GM19023 (cell line): ENCODE data around the gene ENO4.

Experiments used
- ATAC-seq: cut with Tn5 transposase; IDR thresholded peaks from one replicate; pipeline ENCODE4 v1.9.1; 2021; ENCODE audit warnings: mild to moderate bottlenecking, moderate library complexity; ENCODE audit not compliant: unreplicated experiment

ENO4 gene

GRCh38 chr10:116910910-116911309 is 61.6 kb downstream of the ENO4 start:
- ATAC-seq = no peak

DNA sequence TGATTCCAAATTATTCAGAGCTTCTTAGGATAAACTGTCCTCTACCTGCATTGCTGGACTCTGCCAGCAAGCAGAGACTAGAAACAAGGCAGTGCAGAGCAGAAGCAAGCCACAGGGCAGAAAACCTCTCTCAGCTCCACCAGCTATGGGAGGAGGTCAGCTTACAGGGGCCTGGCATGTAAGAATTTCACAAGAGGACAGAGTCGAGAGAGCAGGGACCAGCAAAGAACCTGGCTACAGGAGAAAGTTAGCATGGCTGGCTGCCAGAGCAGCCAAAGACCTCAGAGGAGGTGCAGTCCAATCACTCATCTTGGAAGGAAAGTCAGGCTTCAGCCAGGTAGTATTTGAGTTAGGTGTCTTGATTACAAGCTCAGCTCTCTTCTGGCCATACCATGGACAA is 62.9 kb downstream of the ENO4 start:
- ATAC-seq = no peak

DNA sequence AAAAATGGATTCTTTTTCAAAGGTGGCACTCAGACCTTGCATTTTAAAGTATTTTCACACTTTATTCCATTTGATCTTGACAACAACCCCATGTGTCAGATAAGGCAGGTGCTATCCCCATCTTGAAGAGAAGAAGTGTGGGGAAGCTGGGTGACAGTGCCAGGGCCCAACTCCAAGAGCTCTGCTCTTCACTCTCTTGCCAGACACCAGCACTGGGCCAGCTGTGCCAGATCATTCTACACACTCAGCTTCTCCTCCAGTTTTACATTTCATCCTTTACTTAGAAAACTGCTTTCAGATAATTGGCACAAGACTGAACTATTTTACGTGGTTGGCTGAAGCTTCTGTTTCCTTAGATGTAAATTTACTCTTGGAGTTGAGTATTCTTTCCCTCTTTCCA is 64.4 kb downstream of the ENO4 start:
- no peak for ATAC-seq

GRCh38 chr10:116915340-116915739 is 66.0 kb downstream of the ENO4 start:
- no peak for ATAC-seq

DNA sequence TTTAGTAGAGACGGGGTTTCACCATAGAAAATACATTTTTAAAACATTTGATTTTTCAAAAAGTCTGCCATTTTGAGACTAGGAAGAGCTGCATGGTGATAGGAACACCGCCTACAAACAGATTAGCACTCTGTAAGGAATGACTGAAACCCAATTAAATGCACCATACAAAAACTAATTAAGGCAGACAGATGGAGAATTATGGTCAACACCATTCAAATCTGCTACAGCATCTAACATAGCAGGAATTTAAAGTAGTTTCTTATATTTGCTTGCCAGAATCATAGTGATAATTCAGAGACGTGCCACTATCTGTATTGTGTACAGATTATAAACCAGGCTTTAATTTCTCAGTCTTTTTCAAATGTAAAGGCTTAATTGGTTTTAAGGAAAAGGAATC is 68.2 kb downstream of the ENO4 start:
- no peak for ATAC-seq

DNA sequence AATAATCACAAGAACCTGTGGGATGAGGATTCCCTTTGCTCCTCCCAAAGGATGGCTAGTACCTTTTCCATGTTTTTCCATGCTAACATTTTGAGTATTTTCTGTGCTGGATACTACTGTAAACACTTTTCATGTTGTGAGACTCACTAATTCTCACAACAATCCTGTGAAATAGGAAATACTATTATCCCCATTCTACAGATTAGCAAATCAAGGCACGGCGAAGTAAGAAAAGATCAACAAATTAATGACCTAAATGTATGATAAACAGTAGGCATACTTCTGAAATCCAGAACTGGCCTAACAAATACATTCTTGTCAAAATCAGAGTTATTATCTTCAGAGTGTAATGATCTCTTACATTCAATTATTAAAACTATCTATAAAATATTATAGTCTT is 69.3 kb downstream of the ENO4 start:
- no peak for ATAC-seq

DNA sequence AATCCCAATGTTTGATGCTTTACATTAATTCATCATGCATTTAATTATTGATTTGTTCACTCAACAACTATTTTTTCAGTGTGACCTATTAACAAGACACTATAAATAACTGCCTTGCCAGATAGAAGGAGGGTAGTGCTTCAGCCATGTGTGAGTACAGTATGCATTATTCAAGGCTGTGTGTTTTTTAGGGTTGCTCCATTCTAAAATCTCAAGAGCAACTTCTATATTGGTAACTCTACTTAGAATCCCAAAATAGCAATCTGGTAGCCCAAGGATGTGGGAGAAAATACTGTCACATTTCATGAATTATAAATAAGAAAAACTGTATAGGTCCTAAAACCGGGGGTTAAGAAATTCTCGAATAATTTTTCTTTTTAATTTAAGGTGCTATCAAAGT is 69.9 kb downstream of the ENO4 start:
- no peak for ATAC-seq

GRCh38 chr10:116919706-116920105 is 70.4 kb downstream of the ENO4 start:
- no peak for ATAC-seq

DNA sequence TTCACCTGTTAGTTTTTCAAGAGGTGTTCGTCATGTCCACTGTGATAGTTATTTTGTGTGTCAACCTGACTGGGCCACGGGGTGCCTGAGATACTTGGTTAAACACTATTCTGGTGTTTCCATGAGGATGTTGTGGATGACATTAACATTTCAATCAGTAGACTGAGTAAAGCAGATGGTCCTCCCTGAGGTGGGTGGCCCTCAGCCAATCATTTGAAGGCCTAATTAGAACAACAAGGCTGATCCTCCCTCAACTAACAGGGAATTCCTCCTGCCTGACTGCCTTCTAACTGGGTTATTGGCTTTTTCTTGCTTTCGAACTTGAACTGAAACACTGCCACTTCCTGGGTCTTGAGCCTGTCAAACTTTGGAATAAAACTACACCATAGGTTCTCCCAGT is 75.8 kb downstream of the ENO4 start:
- no peak for ATAC-seq

GRCh38 chr10:116926426-116926825 is 77.1 kb downstream of the ENO4 start:
- no peak for ATAC-seq

GRCh38 chr10:116931806-116932205 is 82.5 kb downstream of the ENO4 start:
- no peak for ATAC-seq
